GM12878 (cell line): Measurements from ENCODE around the gene BPGM. TPM values are rescaled to one million over a fixed set of nuclear protein-coding genes. Genes with fewer than 3 reads are reported as not detected.

Experiments used
- ATAC-seq: fragments of 200-7000 bp; cut with Tn5 transposase; 3 replicates; pipeline ENCODE4 v1.9.1; 2020; ENCODE audit warnings: mild to moderate bottlenecking, moderate library complexity
- BruUV-seq: library from RNA; stranded (reverse); fragments of 400-500 nt; replicated peaks from 2 replicates; lab custom pipeline; 2021; lab: Mats Ljungman, UMichigan
- CTCF ChIA-PET: fragments of 300-600 bp; sonication (Branson Sonifier 250); formaldehyde crosslinking; extraction: SDS; loops from one replicate; lab custom pipeline; 2021; ENCODE audit warnings: inconsistent platforms; lab: Yijun Ruan, JAX
- POLR2A ChIA-PET: fragments of 350-600 bp; formaldehyde crosslinking; extraction: SDS; loops from one replicate; lab custom pipeline; 2021; ENCODE audit warnings: inconsistent platforms; lab: Charles Lee
- RAD21 ChIA-PET: fragments of 300-600 bp; sonication (Branson Sonifier 250); formaldehyde crosslinking; loops from one replicate; lab custom pipeline; 2023; ENCODE audit warnings: antibody characterized with exemption; ENCODE audit not compliant: unreplicated experiment; lab: Charles Lee
- SMC1A ChIA-PET: fragments of 300-600 bp; sonication (Branson Sonifier 250); formaldehyde crosslinking; loops from one replicate; lab custom pipeline; 2023; ENCODE audit not compliant: unreplicated experiment, uncharacterized antibody; lab: Charles Lee
- DNase-seq: peaks from one replicate; pipeline ENCODE4 v3.0.0-alpha.2; 2011; ENCODE audit warnings: low read depth, low spot score
- FAIRE-seq: peaks from 3 replicates; lab custom pipeline; 2011; peaks lifted over from hg19 to GRCh38; lab: Jason Lieb, UNC
- H2AFZ ChIP-seq: 2 replicates; pipeline ENCODE4 v1.6.0; 2011; ENCODE audit warnings: low read depth, low read length, control low read depth; ENCODE audit not compliant: control insufficient read depth
- H3K27ac ChIP-seq: 2 replicates; pipeline ENCODE4 v1.5.1; 2011; ENCODE audit warnings: control low read depth; ENCODE audit not compliant: control insufficient read depth, insufficient read depth
- H3K27me3 ChIP-seq, 2 experiments: replicated peaks in 1 of 2; 2 replicates each; pipeline versions ENCODE4 v1.6.0 to v1.6.1; 2011; ENCODE audit warnings: low read length in 1 of 2; ENCODE audit not compliant: control insufficient read depth in 2 of 2, insufficient read depth in 2 of 2
- H3K36me3 ChIP-seq, 2 experiments: 2 replicates each; pipeline ENCODE4 v1.5.1; 2011; ENCODE audit warnings: low read length in 1 of 2; ENCODE audit not compliant: control insufficient read depth in 2 of 2, insufficient read depth in 2 of 2
- H3K4me1 ChIP-seq: 2 replicates; pipeline ENCODE4 v1.6.1; 2011; ENCODE audit warnings: mild to moderate bottlenecking, low read length, moderate library complexity, mixed read lengths; ENCODE audit not compliant: control insufficient read depth, insufficient read depth
- H3K4me2 ChIP-seq: 2 replicates; pipeline ENCODE4 v1.6.0; 2011; ENCODE audit warnings: control low read depth; ENCODE audit not compliant: control insufficient read depth, insufficient read depth
- H3K4me3 ChIP-seq: fragments of 200-600 bp; sonication (generic); 2 replicates; pipeline ENCODE4 v1.5.1; 2016
- H3K79me2 ChIP-seq: 2 replicates; pipeline ENCODE4 v1.6.0; 2011; ENCODE audit warnings: low read length; ENCODE audit not compliant: control insufficient read depth, insufficient read depth
- H3K9ac ChIP-seq: 2 replicates; pipeline ENCODE4 v1.8.0; 2011; ENCODE audit warnings: low read length, control low read depth, mixed read lengths; ENCODE audit not compliant: control insufficient read depth, insufficient read depth
- H3K9me3 ChIP-seq: replicated peaks from 3 replicates; pipeline ENCODE4 v1.5.1; 2011; ENCODE audit warnings: mild to moderate bottlenecking, low read length; ENCODE audit not compliant: control insufficient read depth, insufficient read depth
- H4K20me1 ChIP-seq: 2 replicates; pipeline ENCODE4 v1.6.0; 2011; ENCODE audit not compliant: control insufficient read depth, insufficient read depth
- DPF2 ChIP-seq: fragments of 450-650 bp; IDR thresholded peaks from 2 replicates; pipeline ENCODE4 v1.6.1; 2017; ENCODE audit warnings: mild to moderate bottlenecking
- HCFC1 ChIP-seq: fragments of 150-350 bp; IDR thresholded peaks from 2 replicates; pipeline ENCODE4 v1.6.1; 2014; ENCODE audit warnings: low read length
- HDGF ChIP-seq: fragments of 450-650 bp; IDR thresholded peaks from 2 replicates; pipeline ENCODE4 v1.6.1; 2016; ENCODE audit warnings: antibody characterized with exemption
- NBN ChIP-seq: fragments of 450-650 bp; IDR thresholded peaks from 2 replicates; pipeline ENCODE4 v1.6.1; 2016
- NRF1 ChIP-seq: conservative IDR thresholded peaks from 2 replicates; pipeline ENCODE4 v1.6.1; 2011; ENCODE audit warnings: mild to moderate bottlenecking, low read depth, low read length, improper control_type of control experiment
- RELA ChIP-seq: fragments of 450-650 bp; IDR thresholded peaks from 2 replicates; pipeline ENCODE4 v1.8.0; 2014; ENCODE audit warnings: borderline replicate concordance; ENCODE audit not compliant: partially characterized antibody
- SREBF1 ChIP-seq: IDR thresholded peaks from 2 replicates; pipeline ENCODE4 v1.6.1; 2012; ENCODE audit warnings: mild to moderate bottlenecking, low read length
- ZNF217 ChIP-seq: fragments of 450-650 bp; IDR thresholded peaks from 2 replicates; pipeline ENCODE4 v1.6.1; 2017; ENCODE audit warnings: antibody characterized with exemption, mild to moderate bottlenecking
- WGBS: methylation state at CpG from one replicate; pipeline ENCODE4 v1.1.6; 2016; ENCODE audit warnings: low lambda C conversion rate; ENCODE audit not compliant: insufficient replicate concordance, insufficient coverage; ENCODE audit errors: missing lambda C conversion rate; 5-methylcytosine and 5-hydroxymethylcytosine counted together
- in situ Hi-C: fragments of 300-500 bp; cut with MboI; formaldehyde crosslinking; loops from 9 replicates; pipeline ENCODE4 v1.14.3; 2018; ENCODE audit warnings: mixed read lengths
- intact Hi-C: fragments of 100-400 bp; cut with micrococcal nuclease; formaldehyde crosslinking; loops from one replicate; pipeline ENCODE4 v1.14.2; 2022; ENCODE audit not compliant: unreplicated experiment
- polyA plus RNA-seq, 11 experiments: library from polyadenylated mRNA; depleted of rRNA in 4 of 11; unstranded in 6 of 11; stranded (reverse) in 5 of 11; fragments of >200 nt; fragmentation: Nextera tagmentation in 4 of 11; fragmentation: Illumina TruSeq in 1 of 11; extraction: Ambion mirVana in 4 of 11; extraction: Trizol in 1 of 11; gene quantifications; 1 replicate in 1 of 11; 2 replicates in 10 of 11; pipeline versions ENCODE4 v1.2.1 to v1.2.3, GENCODE V29; 2011 to 2016; ENCODE audit warnings: inconsistent platforms in 2 of 11, missing spikeins in 2 of 11, low read depth in 1 of 11
- total RNA-seq, 4 experiments: library from RNA; depleted of rRNA in 3 of 4; stranded (reverse); fragments of >200 nt in 3 of 4; fragmentation: Illumina TruSeq in 1 of 4; extraction: Trizol in 1 of 4; gene quantifications; 2 replicates each; pipeline versions ENCODE4 v1.2.1 to v1.2.3, GENCODE V29; 2013 to 2021
- TF ChIP-seq, protein P1 (sequence below): fragments of 450-650 bp; IDR thresholded peaks from 2 replicates; pipeline ENCODE4 v1.6.1; 2017; ENCODE audit warnings: mild to moderate bottlenecking
- TF ChIP-seq, protein P2 (sequence below): fragments of 450-650 bp; formaldehyde crosslinking; IDR thresholded peaks from 2 replicates; pipeline ENCODE4 v1.4.0; 2022; ENCODE audit warnings: mild to moderate bottlenecking, moderate library complexity
- TF ChIP-seq, protein P3 (sequence below): fragments of 450-650 bp; IDR thresholded peaks from 2 replicates; pipeline ENCODE4 v1.6.1; 2017; ENCODE audit warnings: low read depth, mild to moderate bottlenecking, moderate library complexity
- TF ChIP-seq, protein P4 (sequence below): fragments of 450-650 bp; IDR thresholded peaks from 2 replicates; pipeline ENCODE4 v1.6.1; 2016; ENCODE audit warnings: mild to moderate bottlenecking, moderate library complexity, borderline replicate concordance

BPGM gene
- total and polyA plus RNA-seq, 10 of the 15 experiments (the other 5 are each of a cell fraction or from before 2014, with no cell fraction given) = 9.0 to 20.1 (median 15.2) TPM

DNA sequence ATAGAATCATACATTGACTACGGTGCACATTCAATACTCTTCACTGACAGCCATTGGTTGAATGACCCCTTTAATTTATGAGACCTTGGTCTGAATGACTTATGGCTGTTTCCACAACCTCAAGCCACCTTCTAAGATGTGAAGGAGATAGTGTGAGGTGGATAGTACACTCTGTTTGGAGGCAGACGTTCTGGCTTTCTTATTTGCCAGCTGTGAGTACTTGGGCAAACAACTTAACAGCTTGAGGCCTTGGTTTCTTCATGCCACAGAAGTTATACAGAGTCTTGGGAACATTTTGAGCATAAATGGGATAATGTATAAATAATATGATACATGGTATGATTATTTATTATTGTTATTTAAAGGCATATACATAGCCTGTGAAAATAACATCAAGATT lies 62.0 kb downstream of the BPGM start (continued):
- TF ChIP-seq, protein P1, sequence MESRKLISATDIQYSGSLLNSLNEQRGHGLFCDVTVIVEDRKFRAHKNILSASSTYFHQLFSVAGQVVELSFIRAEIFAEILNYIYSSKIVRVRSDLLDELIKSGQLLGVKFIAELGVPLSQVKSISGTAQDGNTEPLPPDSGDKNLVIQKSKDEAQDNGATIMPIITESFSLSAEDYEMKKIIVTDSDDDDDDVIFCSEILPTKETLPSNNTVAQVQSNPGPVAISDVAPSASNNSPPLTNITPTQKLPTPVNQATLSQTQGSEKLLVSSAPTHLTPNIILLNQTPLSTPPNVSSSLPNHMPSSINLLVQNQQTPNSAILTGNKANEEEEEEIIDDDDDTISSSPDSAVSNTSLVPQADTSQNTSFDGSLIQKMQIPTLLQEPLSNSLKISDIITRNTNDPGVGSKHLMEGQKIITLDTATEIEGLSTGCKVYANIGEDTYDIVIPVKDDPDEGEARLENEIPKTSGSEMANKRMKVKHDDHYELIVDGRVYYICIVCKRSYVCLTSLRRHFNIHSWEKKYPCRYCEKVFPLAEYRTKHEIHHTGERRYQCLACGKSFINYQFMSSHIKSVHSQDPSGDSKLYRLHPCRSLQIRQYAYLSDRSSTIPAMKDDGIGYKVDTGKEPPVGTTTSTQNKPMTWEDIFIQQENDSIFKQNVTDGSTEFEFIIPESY = no peak
- TF ChIP-seq DPF2 = no peak
- TF ChIP-seq HCFC1 = no peak
- TF ChIP-seq NBN = no peak
- TF ChIP-seq NRF1 = no peak
- TF ChIP-seq SREBF1 = no peak
- TF ChIP-seq, all 136 proteins: peak for 0

DNA sequence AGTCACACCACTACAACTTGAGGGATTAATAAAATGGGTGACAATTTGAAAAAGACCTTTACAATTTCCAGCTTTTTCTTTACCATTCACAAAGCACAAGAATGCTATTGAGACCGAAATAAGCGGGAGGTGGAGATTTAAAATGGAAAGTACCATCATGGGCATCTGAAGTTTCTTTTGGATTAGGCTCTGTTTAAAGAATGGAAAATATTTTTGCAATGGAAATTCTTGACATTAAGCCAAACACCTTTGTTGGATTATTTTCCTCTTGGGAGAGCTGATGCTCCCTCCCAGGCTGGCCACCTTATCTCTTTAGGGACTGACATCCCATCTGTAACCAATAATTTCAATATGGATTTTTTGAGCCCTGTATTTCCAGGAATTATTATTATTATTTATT lies 62.5 kb downstream of the BPGM start:
- 72% methylated on average over 2 of the region's 2 CpGs for WGBS
- Histone ChIP-seq H3K79me2 (no peaks in the 10 kb centered on the region), H2AFZ (no peak overlapping the region), H3K36me3 (no peaks in the 10 kb centered on the region), H3K4me3 (no peak overlapping the region), H3K27ac (no peak overlapping the region), H3K27me3 (peaks cover 1 to 6% of the 10 kb centered on the region in 2 experiments; a peak in 3 of 4 replicates), H3K4me2 (no peak overlapping the region), H4K20me1 (no peaks in the 10 kb centered on the region), H3K9me3 (no peaks in the 10 kb centered on the region), H3K9ac (no peak overlapping the region), H3K4me1 (no peaks in the 10 kb centered on the region)
- RAD21 ChIA-PET = interaction anchor here (0.8 kb wide), 1 partner anchor 73 kb away, joined by 3 read pairs; no protein-coding TSS in a partner anchor
- intact Hi-C loops = no loop called here
- POLR2A ChIA-PET = no interaction called here
- DNase-seq = no peak
- no TSS peak for BruUV-seq
- CTCF ChIA-PET = no interaction called here
- TF ChIP-seq HDGF (no peak), RELA (no peak), ZNF217 (no peak)
- TF ChIP-seq, protein P2, sequence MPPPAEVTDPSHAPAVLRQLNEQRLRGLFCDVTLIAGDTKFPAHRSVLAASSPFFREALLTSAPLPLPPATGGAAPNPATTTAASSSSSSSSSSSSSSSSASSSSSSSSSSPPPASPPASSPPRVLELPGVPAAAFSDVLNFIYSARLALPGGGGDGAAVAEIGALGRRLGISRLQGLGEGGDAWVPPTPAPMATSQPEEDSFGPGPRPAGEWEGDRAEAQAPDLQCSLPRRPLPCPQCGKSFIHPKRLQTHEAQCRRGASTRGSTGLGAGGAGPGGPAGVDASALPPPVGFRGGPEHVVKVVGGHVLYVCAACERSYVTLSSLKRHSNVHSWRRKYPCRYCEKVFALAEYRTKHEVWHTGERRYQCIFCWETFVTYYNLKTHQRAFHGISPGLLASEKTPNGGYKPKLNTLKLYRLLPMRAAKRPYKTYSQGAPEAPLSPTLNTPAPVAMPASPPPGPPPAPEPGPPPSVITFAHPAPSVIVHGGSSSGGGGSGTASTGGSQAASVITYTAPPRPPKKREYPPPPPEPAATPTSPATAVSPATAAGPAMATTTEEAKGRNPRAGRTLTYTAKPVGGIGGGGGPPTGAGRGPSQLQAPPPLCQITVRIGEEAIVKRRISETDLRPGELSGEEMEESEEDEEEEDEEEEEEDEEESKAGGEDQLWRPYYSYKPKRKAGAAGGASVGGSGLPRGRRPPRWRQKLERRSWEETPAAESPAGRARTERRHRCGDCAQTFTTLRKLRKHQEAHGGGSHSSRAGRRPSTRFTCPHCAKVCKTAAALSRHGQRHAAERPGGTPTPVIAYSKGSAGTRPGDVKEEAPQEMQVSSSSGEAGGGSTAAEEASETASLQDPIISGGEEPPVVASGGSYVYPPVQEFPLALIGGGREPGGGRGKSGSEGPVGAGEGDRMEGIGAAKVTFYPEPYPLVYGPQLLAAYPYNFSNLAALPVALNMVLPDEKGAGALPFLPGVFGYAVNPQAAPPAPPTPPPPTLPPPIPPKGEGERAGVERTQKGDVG (CRISPR knock-in tag) = no peak
- TF ChIP-seq, protein P3, sequence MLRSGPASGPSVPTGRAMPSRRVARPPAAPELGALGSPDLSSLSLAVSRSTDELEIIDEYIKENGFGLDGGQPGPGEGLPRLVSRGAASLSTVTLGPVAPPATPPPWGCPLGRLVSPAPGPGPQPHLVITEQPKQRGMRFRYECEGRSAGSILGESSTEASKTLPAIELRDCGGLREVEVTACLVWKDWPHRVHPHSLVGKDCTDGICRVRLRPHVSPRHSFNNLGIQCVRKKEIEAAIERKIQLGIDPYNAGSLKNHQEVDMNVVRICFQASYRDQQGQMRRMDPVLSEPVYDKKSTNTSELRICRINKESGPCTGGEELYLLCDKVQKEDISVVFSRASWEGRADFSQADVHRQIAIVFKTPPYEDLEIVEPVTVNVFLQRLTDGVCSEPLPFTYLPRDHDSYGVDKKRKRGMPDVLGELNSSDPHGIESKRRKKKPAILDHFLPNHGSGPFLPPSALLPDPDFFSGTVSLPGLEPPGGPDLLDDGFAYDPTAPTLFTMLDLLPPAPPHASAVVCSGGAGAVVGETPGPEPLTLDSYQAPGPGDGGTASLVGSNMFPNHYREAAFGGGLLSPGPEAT = no peak
- TF ChIP-seq, protein P4, sequence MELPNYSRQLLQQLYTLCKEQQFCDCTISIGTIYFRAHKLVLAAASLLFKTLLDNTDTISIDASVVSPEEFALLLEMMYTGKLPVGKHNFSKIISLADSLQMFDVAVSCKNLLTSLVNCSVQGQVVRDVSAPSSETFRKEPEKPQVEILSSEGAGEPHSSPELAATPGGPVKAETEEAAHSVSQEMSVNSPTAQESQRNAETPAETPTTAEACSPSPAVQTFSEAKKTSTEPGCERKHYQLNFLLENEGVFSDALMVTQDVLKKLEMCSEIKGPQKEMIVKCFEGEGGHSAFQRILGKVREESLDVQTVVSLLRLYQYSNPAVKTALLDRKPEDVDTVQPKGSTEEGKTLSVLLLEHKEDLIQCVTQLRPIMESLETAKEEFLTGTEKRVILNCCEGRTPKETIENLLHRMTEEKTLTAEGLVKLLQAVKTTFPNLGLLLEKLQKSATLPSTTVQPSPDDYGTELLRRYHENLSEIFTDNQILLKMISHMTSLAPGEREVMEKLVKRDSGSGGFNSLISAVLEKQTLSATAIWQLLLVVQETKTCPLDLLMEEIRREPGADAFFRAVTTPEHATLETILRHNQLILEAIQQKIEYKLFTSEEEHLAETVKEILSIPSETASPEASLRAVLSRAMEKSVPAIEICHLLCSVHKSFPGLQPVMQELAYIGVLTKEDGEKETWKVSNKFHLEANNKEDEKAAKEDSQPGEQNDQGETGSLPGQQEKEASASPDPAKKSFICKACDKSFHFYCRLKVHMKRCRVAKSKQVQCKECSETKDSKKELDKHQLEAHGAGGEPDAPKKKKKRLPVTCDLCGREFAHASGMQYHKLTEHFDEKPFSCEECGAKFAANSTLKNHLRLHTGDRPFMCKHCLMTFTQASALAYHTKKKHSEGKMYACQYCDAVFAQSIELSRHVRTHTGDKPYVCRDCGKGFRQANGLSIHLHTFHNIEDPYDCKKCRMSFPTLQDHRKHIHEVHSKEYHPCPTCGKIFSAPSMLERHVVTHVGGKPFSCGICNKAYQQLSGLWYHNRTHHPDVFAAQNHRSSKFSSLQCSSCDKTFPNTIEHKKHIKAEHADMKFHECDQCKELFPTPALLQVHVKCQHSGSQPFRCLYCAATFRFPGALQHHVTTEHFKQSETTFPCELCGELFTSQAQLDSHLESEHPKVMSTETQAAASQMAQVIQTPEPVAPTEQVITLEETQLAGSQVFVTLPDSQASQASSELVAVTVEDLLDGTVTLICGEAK = no peak
- FAIRE-seq = no peak
- in situ Hi-C loops = no loop called here
- no peak for ATAC-seq
- SMC1A ChIA-PET = interaction anchor here (1.3 to 1.4 kb wide), 2 partner anchors 17 to 23 kb away, joined by 3 to 4 read pairs; no protein-coding TSS in a partner anchor
